ENCODE results near the gene PRXL2B.
"Not testable (repeated sequence)": the region's sequence is repeated elsewhere in the genome, so short reads cannot be mapped to it uniquely, and the experiment has no call there.

PRXL2B gene

GRCh38 chr1:2551544-2551943 lies 35.0 kb upstream of the PRXL2B start:
- not testable (repeated sequence) for DNase-seq

DNA sequence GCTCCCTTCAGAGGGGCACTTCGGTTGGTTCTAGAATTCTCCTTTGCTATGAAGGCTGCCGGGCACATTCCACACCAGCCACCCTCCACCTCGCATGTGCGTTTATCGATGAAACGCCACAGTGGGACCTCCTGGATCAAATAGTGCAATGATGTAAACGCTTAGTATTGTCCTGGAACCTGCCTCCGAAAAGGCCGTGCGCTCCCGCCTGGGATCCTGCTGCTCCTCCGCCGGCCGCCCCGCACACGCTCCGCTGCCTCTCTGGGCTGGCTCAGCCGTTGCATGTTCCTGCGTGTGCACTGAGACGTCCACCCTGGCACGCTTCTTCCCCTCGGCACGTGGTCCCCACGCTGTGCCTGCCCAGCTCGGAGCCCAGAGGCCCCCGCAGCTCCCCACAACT lies 34.4 kb upstream of the PRXL2B start:
- DNase-seq = no peak

DNA sequence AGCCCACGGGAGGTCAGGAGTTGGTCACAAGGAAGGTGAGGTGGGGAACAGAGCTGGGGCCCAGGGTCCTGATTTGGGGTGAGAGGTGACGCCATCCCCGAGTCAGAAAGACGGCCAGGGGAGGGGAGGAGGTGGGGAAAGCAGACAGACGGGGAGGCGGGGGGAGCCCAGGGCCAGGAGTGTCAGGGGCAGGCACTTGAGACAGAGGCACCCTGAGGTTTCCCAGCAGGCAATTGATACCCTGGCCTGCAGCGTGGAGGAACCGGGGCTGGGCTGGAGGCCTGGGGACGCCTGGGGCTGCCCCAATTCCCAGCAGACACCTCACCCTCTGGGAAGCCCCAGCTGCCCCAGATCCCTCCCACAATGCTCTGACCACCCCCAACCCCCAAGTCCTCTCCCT lies 33.5 kb upstream of the PRXL2B start:
- DNase-seq = not testable (repeated sequence)

DNA sequence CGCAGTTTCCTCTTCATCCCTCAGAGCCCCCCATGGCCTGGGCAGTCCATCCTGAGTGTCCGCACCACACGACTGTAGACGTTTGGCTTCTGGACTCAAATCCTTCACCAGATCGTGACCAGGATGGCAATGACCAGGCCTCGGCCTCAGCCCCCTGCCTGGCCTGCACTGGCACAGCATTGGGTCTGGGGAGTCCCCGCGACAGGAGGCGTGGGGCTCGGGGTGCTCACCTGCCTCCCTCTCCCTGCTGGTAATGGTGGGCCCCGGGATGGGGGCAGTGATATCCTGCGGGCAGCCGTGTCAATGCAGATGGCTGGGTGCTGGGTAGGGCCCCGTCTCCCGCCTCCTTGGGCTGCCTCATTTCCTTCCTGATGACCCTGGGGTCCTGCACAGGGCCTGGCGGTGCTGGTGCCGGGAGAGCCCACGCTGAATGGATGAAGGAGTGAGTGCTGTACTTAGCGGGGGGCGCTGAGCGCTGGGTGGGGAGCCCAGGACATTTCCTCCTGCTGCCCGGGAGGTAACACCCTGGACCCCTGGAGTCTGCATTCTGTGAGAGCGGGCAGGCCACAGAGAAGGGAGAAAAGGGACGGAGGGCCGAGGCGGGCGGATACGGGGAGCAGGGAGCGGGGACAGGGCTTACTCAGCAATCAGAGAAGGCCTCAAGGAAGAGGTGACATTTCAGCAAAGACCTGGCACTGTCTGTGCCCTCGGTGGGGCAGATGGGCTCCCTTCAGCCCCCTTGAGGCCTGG lies 32.5 kb upstream of the PRXL2B start:
- no peak for DNase-seq

GRCh38 chr1:2554621-2555387 lies 31.8 kb upstream of the PRXL2B start:
- DNase-seq = no peak

- no peak for DNase-seq
These were observed 30.8 kb upstream of the PRXL2B start for GRCh38 chr1:2555634-2556276.

DNA sequence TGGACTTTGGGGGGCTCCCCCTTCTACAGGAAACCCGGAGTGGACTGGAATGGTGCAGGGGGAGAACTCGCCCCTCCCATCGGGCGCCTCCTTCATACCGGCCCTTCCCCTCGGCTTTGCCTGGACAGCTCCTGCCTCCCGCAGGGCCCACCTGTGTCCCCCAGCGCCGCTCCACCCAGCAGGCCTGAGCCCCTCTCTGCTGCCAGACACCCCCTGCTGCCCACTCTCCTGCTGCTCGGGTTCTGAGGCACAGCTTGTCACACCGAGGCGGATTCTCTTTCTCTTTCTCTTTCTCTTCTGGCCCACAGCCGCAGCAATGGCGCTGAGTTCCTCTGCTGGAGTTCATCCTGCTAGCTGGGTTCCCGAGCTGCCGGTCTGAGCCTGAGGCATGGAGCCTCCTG lies 30.3 kb upstream of the PRXL2B start, which contains the start of gene TNFRSF14:
TNFRSF14 (plus strand) TSS at position 95 of the 401 bp plus-strand sequence; CDS start at position 389, 294 bp downstream.
- DNase-seq = no peak

- no peak for DNase-seq
These were observed 29.7 kb upstream of the PRXL2B start for GRCh38 chr1:2556678-2557481.

GRCh38 chr1:2557482-2558400 lies 28.8 kb upstream of the PRXL2B start:
- no peak for DNase-seq

- DNase-seq = no peak
These were observed 28.2 kb upstream of the PRXL2B start for GRCh38 chr1:2558420-2558819.

DNA sequence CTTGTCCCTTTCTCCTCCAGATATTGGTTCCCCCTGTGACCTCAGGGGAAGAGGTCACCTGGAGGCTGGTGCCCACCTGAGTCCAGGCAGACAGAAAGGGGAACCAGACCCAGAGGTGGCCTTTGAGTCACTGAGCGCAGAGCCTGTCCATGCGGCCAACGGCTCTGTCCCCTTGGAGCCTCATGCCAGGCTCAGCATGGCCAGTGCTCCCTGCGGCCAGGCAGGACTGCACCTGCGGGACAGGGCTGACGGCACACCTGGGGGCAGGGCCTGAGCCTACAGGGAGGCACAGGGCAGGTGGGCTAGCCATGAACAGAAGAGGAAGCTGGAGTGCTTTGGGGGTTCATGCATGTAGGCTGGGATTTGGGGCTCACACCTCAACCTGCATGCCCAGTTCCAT lies 27.7 kb upstream of the PRXL2B start:
- DNase-seq = no peak

- DNase-seq = no peak
These were observed 26.9 kb upstream of the PRXL2B start for GRCh38 chr1:2559509-2560298.

- DNase-seq = no peak
These were observed 26.1 kb upstream of the PRXL2B start for GRCh38 chr1:2560299-2561073.

- DNase-seq = no peak
These were observed 25.1 kb upstream of the PRXL2B start for GRCh38 chr1:2561446-2561845.

GRCh38 chr1:2561898-2562895 lies 24.4 kb upstream of the PRXL2B start:
- DNase-seq = no peak

DNA sequence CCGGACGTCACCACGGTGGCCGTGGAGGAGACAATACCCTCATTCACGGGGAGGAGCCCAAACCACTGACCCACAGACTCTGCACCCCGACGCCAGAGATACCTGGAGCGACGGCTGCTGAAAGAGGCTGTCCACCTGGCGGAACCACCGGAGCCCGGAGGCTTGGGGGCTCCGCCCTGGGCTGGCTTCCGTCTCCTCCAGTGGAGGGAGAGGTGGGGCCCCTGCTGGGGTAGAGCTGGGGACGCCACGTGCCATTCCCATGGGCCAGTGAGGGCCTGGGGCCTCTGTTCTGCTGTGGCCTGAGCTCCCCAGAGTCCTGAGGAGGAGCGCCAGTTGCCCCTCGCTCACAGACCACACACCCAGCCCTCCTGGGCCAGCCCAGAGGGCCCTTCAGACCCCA lies 23.4 kb upstream of the PRXL2B start:
- no peak for DNase-seq

- DNase-seq = no peak
These were observed 22.4 kb upstream of the PRXL2B start for GRCh38 chr1:2564006-2564814.

GRCh38 chr1:2564815-2565374 lies 21.7 kb upstream of the PRXL2B start:
- no peak for DNase-seq
